ENCODE results near the gene PWP1.
"Not testable (repeated sequence)": the region's sequence is repeated elsewhere in the genome, so short reads cannot be mapped to it uniquely, and the experiment has no call there.

The PWP1 gene

DNA sequence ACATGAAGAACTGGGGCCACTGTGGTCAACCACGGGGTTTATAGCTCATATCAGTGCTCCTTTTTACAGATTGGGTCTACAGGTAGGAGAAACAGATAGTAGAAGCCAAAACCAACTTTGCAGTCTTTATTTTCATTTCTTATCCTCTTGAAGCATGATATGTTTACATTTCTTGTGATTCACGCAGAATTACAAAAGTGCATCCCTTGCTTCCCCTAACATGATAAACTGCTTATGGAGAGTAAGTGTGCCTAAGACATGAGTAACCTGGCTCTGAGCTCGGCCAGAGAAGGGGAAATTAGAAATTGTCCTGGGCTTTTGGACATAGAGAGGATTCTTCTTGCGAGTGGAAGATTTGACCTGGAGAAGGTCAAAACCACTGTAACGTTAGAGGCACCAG, 18.4 kb downstream of the PWP1 start:
- H3K27ac ChIP-seq = no peak overlapping the region
- no peaks in the 10 kb centered on the region for H3K27me3 ChIP-seq (ENCODE audit: insufficient read depth, low read depth, severe bottlenecking)
- no peak overlapping the region for H3K4me3 ChIP-seq (ENCODE audit: low read depth, low read length)
- TF ChIP-seq CTCF (IDR thresholded peaks at IDR 0.05; ENCODE audit: low read depth, low read length) = no peak
- H3K36me3 ChIP-seq = peaks cover 51% of the 10 kb centered on the region
- no peaks in the 10 kb centered on the region for H3K9me3 ChIP-seq (ENCODE audit: severe bottlenecking)
- no peak for DNase-seq

DNA sequence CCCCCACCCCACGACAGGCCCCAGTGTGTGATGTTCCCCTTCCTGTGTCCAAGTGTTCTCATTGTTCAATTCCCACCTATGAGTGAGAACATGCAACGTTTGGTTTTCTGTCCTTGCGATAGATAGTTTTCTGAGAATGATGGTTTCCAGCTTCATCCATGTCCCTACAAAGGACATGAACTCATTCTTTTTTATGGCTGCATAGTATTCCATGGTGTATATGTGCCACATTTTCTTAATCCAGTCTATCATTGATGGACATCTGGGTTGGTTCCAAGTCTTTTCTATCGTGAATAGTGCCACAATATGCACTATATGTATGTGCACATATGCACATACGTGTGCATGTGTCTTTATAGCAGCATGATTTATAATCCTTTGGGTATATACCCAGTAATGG, 19.9 kb downstream of the PWP1 start:
- not testable (repeated sequence) for H3K9me3 ChIP-seq (ENCODE audit: severe bottlenecking); H3K27me3 ChIP-seq (ENCODE audit: insufficient read depth, low read depth, severe bottlenecking); H3K27ac ChIP-seq; DNase-seq; H3K4me3 ChIP-seq (ENCODE audit: low read depth, low read length)
- peaks cover 43% of the 10 kb centered on the region for H3K36me3 ChIP-seq

DNA sequence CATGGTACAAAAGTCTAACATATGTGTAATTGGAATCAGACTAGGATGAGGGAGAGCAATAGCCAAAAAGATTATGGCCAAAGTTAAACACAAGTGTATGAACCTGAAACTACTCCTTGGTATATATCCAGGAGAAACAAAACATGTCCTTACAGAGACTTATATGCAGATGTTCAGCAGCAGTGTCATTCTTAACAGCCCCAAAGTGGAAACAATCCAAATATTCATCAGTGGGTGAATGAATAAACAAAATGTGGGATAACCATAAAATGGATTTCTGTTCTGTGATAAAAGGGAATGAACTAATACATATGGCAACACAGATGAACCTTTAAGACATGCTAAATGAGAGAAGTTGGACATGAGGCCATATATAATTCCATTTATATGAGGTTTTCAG, 30.2 kb downstream of the PWP1 start:
- DNase-seq = no peak
- H3K27me3 ChIP-seq (ENCODE audit: insufficient read depth, low read depth, severe bottlenecking) = no peaks in the 10 kb centered on the region
- no peak overlapping the region for H3K27ac ChIP-seq
- peaks cover 35% of the 10 kb centered on the region for H3K36me3 ChIP-seq
- no peak for TF ChIP-seq CTCF (IDR thresholded peaks at IDR 0.05; ENCODE audit: low read depth, low read length)
- no peaks in the 10 kb centered on the region for H3K9me3 ChIP-seq (ENCODE audit: severe bottlenecking)
- no peak overlapping the region for H3K4me3 ChIP-seq (ENCODE audit: low read depth, low read length)

- no peaks in the 10 kb centered on the region for H3K27me3 ChIP-seq (ENCODE audit: insufficient read depth, low read depth, severe bottlenecking)
- TF ChIP-seq CTCF (IDR thresholded peaks at IDR 0.05; ENCODE audit: low read depth, low read length) = no peak
- DNase-seq = no peak
- no peak overlapping the region for H3K27ac ChIP-seq
- no peak overlapping the region for H3K4me3 ChIP-seq (ENCODE audit: low read depth, low read length)
- H3K36me3 ChIP-seq = peaks cover 12% of the 10 kb centered on the region
- no peaks in the 10 kb centered on the region for H3K9me3 ChIP-seq (ENCODE audit: severe bottlenecking)
Observed at GRCh38 chr12:107718606-107719005, 33.0 kb downstream of the PWP1 start.

- H3K36me3 ChIP-seq; H3K9me3 ChIP-seq (ENCODE audit: severe bottlenecking); DNase-seq; H3K27ac ChIP-seq; H3K27me3 ChIP-seq (ENCODE audit: insufficient read depth, low read depth, severe bottlenecking); H3K4me3 ChIP-seq (ENCODE audit: low read depth, low read length): not testable (repeated sequence)
Observed at GRCh38 chr12:107727327-107727726, 41.7 kb downstream of the PWP1 start.

DNA sequence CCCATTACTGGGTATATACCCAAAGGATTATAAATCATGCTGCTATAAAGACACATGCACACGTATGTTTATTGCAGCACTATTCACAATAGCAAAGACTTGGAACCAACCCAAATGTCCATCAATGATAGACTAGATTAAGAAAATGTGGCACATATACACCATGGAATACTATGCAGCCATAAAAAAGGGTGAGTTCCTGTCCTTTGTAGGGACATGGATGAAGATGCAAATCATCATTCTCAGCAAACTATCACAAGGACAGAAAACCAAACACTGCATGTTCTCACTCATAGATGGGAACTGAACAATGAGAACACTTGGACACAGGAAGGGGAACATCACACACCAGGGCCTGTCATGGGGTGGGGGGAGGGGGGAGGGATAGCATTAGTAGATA, 42.1 kb downstream of the PWP1 start:
- not testable (repeated sequence) for H3K9me3 ChIP-seq (ENCODE audit: severe bottlenecking); H3K27ac ChIP-seq; H3K27me3 ChIP-seq (ENCODE audit: insufficient read depth, low read depth, severe bottlenecking); DNase-seq; H3K36me3 ChIP-seq; H3K4me3 ChIP-seq (ENCODE audit: low read depth, low read length)

GRCh38 chr12:107730618-107731341, 45.2 kb downstream of the PWP1 start:
- DNase-seq = no peak
- Histone ChIP-seq H3K27ac (no peak overlapping the region), H3K9me3 (ENCODE audit: severe bottlenecking) (no peaks in the 10 kb centered on the region), H3K4me3 (ENCODE audit: low read depth, low read length) (no peak overlapping the region), H3K36me3 (peaks cover 22% of the 10 kb centered on the region), H3K27me3 (ENCODE audit: insufficient read depth, low read depth, severe bottlenecking) (no peaks in the 10 kb centered on the region)
- no peak for TF ChIP-seq CTCF (IDR thresholded peaks at IDR 0.05; ENCODE audit: low read depth, low read length)
